Mesodermal cell (in vitro differentiated cells): Measurements from ENCODE around the gene KCND3.
A peak's percentile ranks its signal among the peaks of the same experiment; 100 is the strongest.

Experiments
- H3K27ac ChIP-seq: 2 replicates; pipeline ENCODE4 v1.7.0; 2013; ENCODE audit warnings: mild to moderate bottlenecking, low read depth, low read length, moderate library complexity; ENCODE audit not compliant: severe bottlenecking
- H3K36me3 ChIP-seq: 2 replicates; pipeline ENCODE4 v1.7.1; 2013; ENCODE audit warnings: mild to moderate bottlenecking, low read length, moderate library complexity; ENCODE audit not compliant: control insufficient read depth, insufficient read depth
- H3K4me1 ChIP-seq: one replicate; pipeline ENCODE4 v1.7.1; 2013; ENCODE audit warnings: mild to moderate bottlenecking, low read length; ENCODE audit not compliant: insufficient read depth, control insufficient read depth, poor library complexity, severe bottlenecking
- H3K4me3 ChIP-seq: 2 replicates; pipeline ENCODE4 v1.7.0; 2013; ENCODE audit warnings: low read length, control low read depth, mild to moderate bottlenecking; ENCODE audit not compliant: insufficient read depth, poor library complexity, severe bottlenecking; ENCODE audit errors: extremely low read depth
- H3K9me3 ChIP-seq: 2 replicates; pipeline ENCODE4 v1.7.1; 2013; ENCODE audit warnings: mild to moderate bottlenecking, low read length, moderate library complexity; ENCODE audit not compliant: control insufficient read depth
- WGBS, 2 experiments: methylation state at CpG; one replicate each; pipeline ENCODE4 v1.1.5; 2013; ENCODE audit warnings: missing lambda C conversion rate in 2 of 2; ENCODE audit not compliant: insufficient coverage in 2 of 2; 5-methylcytosine and 5-hydroxymethylcytosine counted together

Gene KCND3

GRCh38 chr1:111778541-111779051, 210.9 kb downstream of the KCND3 start:
- Histone ChIP-seq H3K9me3 (no peaks in the 10 kb centered on the region), H3K4me3 (no peak overlapping the region), H3K36me3 (no peaks in the 10 kb centered on the region), H3K27ac (peak overlapping the region; percentile 86), H3K4me1 (peaks cover 31% of the 10 kb centered on the region)
- WGBS, 2 experiments, result 83 to 94% methylated on average over 1 of the region's 2 CpGs

GRCh38 chr1:111778066-111778465, 211.4 kb downstream of the KCND3 start:
- Histone ChIP-seq H3K9me3 (no peaks in the 10 kb centered on the region), H3K4me1 (peaks cover 31% of the 10 kb centered on the region), H3K36me3 (no peaks in the 10 kb centered on the region), H3K4me3 (no peak overlapping the region), H3K27ac (peak overlapping the region; percentile 86)
- WGBS, 2 experiments, result 94 to 100% methylated on average over 3 to 4 of the region's 6 CpGs

GRCh38 chr1:111777301-111777700, 212.2 kb downstream of the KCND3 start:
- WGBS, 2 experiments, result 88 to 100% methylated on average over 1 of the region's 1 CpG
- H3K27ac ChIP-seq, result no peak overlapping the region
- H3K36me3 ChIP-seq, result no peaks in the 10 kb centered on the region
- H3K4me1 ChIP-seq, result peaks cover 31% of the 10 kb centered on the region
- no peaks in the 10 kb centered on the region for H3K9me3 ChIP-seq
- H3K4me3 ChIP-seq, result no peak overlapping the region

- peaks cover 31% of the 10 kb centered on the region for H3K4me1 ChIP-seq
- no peaks in the 10 kb centered on the region for H3K36me3 ChIP-seq
- H3K9me3 ChIP-seq, result no peaks in the 10 kb centered on the region
- H3K4me3 ChIP-seq, result no peak overlapping the region
- H3K27ac ChIP-seq, result no peak overlapping the region
- 92% methylated on average over 5 of the region's 8 CpGs; no CpG with 5 or more reads in 1 of the 2 experiments for WGBS, 2 experiments
These were observed 212.6 kb downstream of the KCND3 start for GRCh38 chr1:111776861-111777260.

- Histone ChIP-seq H3K36me3 (no peaks in the 10 kb centered on the region), H3K4me1 (peaks cover 31% of the 10 kb centered on the region), H3K4me3 (no peak overlapping the region), H3K9me3 (no peaks in the 10 kb centered on the region), H3K27ac (peak overlapping the region; percentile 71)
- WGBS, 2 experiments, result 83% methylated on average over 1 of the region's 2 CpGs; no CpG with 5 or more reads in 1 of the 2 experiments
These were observed 213.1 kb downstream of the KCND3 start for GRCh38 chr1:111776391-111776790.

GRCh38 chr1:111775966-111776365, 213.5 kb downstream of the KCND3 start:
- peaks cover 31% of the 10 kb centered on the region for H3K4me1 ChIP-seq
- H3K9me3 ChIP-seq, result no peaks in the 10 kb centered on the region
- peaks cover 2% of the 10 kb centered on the region for H3K36me3 ChIP-seq
- H3K27ac ChIP-seq, result peak overlapping the region; percentile 71
- no peak overlapping the region for H3K4me3 ChIP-seq
- WGBS, 2 experiments, result 62% methylated on average over 5 of the region's 9 CpGs; no CpG with 5 or more reads in 1 of the 2 experiments

GRCh38 chr1:111770916-111771315, 218.6 kb downstream of the KCND3 start:
- Histone ChIP-seq H3K9me3 (no peaks in the 10 kb centered on the region), H3K4me3 (no peak overlapping the region), H3K36me3 (peaks cover 33% of the 10 kb centered on the region), H3K27ac (no peak overlapping the region), H3K4me1 (peaks cover 2% of the 10 kb centered on the region)
- WGBS, 2 experiments, result 100% methylated on average over 1 of the region's 4 CpGs; no CpG with 5 or more reads in 1 of the 2 experiments

- H3K9me3 ChIP-seq, result no peaks in the 10 kb centered on the region
- no peak overlapping the region for H3K4me3 ChIP-seq
- H3K4me1 ChIP-seq, result no peaks in the 10 kb centered on the region
- H3K36me3 ChIP-seq, result peaks cover 46% of the 10 kb centered on the region
- no peak overlapping the region for H3K27ac ChIP-seq
- 79% methylated on average over 2 of the region's 6 CpGs; no CpG with 5 or more reads in 1 of the 2 experiments for WGBS, 2 experiments
These were observed 219.8 kb downstream of the KCND3 start for GRCh38 chr1:111769517-111770146.

- no peaks in the 10 kb centered on the region for H3K9me3 ChIP-seq
- no peaks in the 10 kb centered on the region for H3K4me1 ChIP-seq
- no peak overlapping the region for H3K27ac ChIP-seq
- no peak overlapping the region for H3K4me3 ChIP-seq
- peaks cover 53% of the 10 kb centered on the region for H3K36me3 ChIP-seq
These were observed 220.8 kb downstream of the KCND3 start for GRCh38 chr1:111768625-111769024.

GRCh38 chr1:111768023-111768422, 221.4 kb downstream of the KCND3 start:
- H3K4me1 ChIP-seq, result no peaks in the 10 kb centered on the region
- H3K27ac ChIP-seq, result no peak overlapping the region
- H3K9me3 ChIP-seq, result no peaks in the 10 kb centered on the region
- no peak overlapping the region for H3K4me3 ChIP-seq
- peaks cover 59% of the 10 kb centered on the region for H3K36me3 ChIP-seq

GRCh38 chr1:111762332-111762731, 227.1 kb downstream of the KCND3 start:
- no peak overlapping the region for H3K4me3 ChIP-seq
- no peaks in the 10 kb centered on the region for H3K9me3 ChIP-seq
- WGBS, 2 experiments, result 100% methylated on average over 1 of the region's 2 CpGs; no CpG with 5 or more reads in 1 of the 2 experiments
- peaks cover under 1% of the 10 kb centered on the region for H3K4me1 ChIP-seq
- no peak overlapping the region for H3K27ac ChIP-seq
- H3K36me3 ChIP-seq, result peaks cover 72% of the 10 kb centered on the region
